Right lung (tissue), 5 donors: ENCODE measurements around the gene HSPB7. TPM values are rescaled to one million over a fixed set of nuclear protein-coding genes. Genes with fewer than 3 reads are reported as not detected.
"Not testable (repeated sequence)": the region's sequence is repeated elsewhere in the genome, so short reads cannot be mapped to it uniquely, and the experiment has no call there.

Source experiments
- DNase-seq, 2 donors: peaks; one replicate each; pipeline ENCODE4 v3.0.0-alpha.2; 2013
- polyA plus RNA-seq, 5 donors: library from polyadenylated mRNA; unstranded; fragments of 120-200 nt; gene quantifications; one replicate each; pipeline versions ENCODE4 v1.2.1 to v1.2.3, GENCODE V29; 2013; ENCODE audit warnings: inconsistent platforms in 1 of 5, low replicate concordance in 1 of 5; ENCODE audit not compliant: insufficient read length in 5 of 5, insufficient read depth in 1 of 5

Gene HSPB7
- polyA plus RNA-seq, 5 donors, result 1.3 to 11.2 (median 2.7) TPM

GRCh38 chr1:16051949-16052348 lies 34.1 kb upstream of the HSPB7 start:
- not testable (repeated sequence) for DNase-seq

DNA sequence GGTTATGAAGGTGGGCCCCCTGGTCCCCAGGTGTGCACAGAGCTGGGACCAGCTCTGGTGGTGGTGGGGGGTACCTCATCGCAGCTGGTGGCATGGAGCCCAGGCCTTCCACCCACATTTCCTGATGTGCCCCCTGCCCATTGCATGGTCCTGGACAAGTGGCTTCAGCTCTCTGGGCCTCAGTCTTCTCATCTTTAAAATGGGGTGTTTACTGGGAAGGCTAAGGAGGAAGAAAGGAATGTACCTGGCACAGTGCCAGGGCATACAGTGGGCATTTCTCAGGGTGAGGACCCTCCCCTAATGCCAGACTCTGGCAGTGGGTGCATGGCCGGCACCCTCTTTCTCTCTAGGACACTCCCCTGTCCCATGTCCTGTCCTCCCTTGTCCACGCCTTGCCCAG lies 33.2 kb upstream of the HSPB7 start:
- DNase-seq, result no peak

DNA sequence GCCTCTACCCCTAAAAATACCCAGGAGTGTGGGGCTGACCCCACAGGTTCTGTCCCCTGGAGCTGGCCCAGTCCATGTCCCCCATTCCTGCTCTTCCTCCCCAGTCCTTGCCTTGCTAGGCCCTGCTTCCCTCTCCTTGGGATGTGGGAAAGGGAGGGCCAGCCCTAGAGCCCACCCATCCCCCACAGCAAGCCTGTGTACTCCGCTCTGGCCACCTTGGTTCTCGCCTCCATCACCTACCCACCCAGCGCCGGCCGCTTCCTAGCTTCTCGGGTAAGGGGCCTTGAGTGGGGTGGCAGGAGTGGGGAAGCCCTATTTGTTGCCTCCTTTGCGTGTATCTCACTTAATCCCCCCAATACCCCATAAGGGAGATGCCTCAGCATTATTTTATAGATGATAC lies 32.5 kb upstream of the HSPB7 start:
- no peak for DNase-seq

- peak; percentile 66 to 71 for DNase-seq
Observed at GRCh38 chr1:16048573-16049189, 30.8 kb upstream of the HSPB7 start.

- no peak for DNase-seq
Observed at GRCh38 chr1:16047791-16048475, 30.1 kb upstream of the HSPB7 start.

DNA sequence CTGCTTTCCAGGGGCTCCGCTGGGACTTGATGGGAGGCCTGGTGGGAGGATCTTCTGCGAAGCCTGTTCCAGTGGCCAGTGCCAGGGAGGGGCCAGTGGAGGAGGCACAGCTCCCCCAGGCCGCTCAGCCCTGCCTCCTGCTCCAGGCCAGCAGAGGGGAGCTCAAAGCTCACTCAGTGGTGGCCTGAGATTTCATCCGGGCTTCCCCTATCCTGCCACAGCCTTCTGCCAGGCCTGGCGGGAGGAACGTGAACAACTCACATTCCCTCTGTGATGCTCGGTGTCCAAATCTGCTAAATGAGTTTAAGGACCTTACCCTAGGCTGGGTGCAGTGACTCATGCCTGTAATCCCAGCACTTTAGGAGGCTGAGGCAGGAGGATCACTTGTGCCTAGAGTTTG lies 29.0 kb upstream of the HSPB7 start:
- no peak for DNase-seq

DNA sequence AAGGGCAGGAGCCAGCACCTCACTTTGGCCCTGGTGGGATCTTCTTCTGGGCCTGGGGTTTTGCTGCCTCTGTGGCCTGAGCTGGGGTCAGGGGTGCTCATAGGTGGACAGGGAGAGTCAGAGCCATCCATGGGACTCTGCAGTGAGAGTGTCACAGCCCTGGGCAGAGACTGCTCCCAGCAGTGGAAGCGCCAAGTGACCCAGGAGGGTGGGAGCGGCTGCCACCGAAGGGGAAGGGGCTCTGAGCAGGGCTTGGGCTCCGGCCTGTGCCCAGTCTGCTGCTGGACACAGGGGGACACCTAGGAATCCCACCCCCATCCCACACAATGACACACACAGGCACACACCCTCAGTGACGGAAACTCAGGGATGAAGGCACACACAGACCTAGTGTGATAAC lies 26.1 kb upstream of the HSPB7 start:
- no peak for DNase-seq

DNA sequence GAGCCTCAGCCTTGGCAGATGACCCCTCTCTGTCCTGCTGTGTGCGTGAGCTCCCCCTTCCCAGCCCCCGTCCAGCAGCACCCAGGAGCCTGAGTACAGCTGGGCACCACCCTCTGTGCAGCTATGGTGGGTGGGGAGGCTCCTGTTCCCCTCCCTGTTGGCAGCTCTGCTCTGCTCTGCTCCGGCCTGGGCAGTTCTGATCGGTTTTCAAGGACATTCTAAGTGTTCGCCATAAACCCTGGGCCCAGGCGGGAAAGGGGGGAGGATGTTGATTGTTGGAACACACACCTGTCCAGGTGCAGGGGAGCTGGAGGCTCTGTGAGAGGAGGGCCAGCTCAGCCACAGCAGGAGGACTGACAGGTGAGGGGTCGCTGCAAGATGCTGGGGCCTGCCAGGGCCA lies 25.7 kb upstream of the HSPB7 start, which contains the start of gene CLCNKB:
TSS of gene CLCNKB (plus strand) at position 262 of the 400 bp plus-strand sequence. CDS start 711 bp downstream, outside the sequence.
- DNase-seq, result no peak

DNA sequence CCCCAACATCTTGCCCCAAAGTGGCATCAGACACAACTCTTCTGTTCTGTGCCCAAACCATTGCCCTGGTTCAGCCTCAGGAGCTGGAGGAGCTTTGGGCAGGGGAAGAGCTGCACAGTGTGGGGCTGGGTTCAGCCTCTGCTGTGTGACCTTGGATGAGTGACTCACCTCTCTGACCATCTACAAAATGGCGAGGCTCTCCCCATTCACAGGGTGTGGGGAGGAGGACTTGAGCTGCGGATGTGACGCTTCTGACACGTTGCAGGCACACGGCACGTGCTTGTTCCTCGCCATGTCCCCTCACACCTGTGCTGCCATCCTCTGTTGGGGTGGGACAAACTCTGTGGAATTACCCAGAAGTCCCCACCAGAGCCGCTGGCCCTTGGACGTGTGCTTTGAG lies 24.8 kb upstream of the HSPB7 start:
- DNase-seq, result not testable (repeated sequence)

GRCh38 chr1:16042096-16042495 lies 24.3 kb upstream of the HSPB7 start:
- DNase-seq, result no peak

GRCh38 chr1:16041200-16041599 lies 23.4 kb upstream of the HSPB7 start:
- DNase-seq, result no peak

DNA sequence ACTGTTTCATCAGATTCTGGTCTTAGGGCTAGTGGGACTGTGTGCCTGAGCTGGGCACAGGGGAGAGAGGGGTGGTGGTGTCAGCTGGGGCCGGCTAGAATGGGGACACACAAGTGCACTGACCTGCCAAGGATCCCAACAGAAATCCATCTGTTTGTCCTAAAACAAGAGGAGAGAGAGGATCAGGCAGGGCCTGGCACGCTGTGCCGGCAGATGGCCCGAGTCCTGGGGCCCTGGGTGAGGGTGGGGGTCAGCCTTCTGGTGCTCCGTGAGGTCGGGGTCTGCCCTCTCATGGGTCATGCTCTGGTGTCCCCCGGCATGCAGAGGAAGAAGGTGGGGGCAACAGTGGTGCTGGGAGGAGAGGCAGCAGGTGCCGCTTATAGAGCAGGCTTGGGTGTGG lies 22.0 kb upstream of the HSPB7 start:
- DNase-seq, result not testable (repeated sequence)

DNA sequence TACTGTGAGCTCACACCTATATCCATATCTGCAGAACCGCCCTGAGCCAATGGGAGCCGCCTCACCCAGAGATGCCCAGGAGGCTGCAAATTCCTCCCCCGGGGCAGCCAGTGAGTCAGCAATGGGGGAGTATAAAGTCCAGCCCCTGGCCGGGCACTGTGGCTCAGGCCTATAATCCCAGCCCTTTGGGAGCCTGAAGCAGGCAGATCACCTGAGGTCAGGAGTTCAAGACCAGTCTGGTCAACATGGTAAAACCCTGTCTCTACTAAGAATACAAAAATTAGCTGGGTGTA lies 20.7 kb upstream of the HSPB7 start:
- no peak for DNase-seq

DNA sequence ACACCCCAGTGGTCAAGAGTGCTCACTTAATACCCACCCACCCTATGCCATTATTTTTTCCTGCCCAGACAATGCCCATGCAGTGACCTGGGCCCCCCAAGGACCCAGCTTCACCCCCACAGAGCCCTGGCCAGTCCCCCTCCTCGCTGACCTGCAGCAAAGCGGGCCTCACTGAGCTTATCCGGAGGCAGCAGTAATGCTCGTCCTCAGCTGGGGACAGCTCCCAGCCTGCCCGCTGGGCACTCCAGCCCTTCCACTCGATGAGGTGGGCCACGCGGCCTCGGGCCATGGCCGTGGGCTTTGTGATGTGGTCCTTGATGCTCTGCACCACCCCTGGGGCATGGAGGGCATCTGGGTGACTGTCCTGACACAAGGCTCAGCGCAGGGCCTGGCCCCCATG lies 18.6 kb upstream of the HSPB7 start:
- not testable (repeated sequence) for DNase-seq

DNA sequence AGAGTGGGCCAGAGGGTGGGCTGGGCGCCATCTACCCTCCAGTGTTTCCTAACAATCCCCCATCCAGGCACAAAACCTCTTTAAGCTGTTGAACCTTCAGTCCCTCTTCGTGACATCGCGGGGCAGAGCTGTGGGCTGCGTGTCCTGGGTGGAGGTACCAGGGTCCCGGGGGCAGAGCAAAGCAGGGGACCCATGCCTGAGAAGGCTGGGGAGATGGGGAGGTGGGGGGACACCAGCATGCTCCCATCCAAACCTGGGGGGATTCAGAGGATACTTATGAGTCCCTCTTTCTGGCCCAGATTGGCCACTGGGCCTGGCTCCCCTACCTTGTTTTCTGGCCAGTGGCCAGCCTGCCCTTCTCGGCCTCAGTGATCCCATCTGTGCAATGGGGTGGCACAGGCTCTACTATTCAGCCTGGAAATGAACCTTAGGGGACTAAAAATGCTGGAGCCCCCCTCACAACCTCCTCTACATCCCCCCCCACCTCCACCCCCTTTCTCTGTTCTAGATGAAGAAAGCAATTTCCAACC lies 15.3 kb upstream of the HSPB7 start:
- DNase-seq, result not testable (repeated sequence)

DNA sequence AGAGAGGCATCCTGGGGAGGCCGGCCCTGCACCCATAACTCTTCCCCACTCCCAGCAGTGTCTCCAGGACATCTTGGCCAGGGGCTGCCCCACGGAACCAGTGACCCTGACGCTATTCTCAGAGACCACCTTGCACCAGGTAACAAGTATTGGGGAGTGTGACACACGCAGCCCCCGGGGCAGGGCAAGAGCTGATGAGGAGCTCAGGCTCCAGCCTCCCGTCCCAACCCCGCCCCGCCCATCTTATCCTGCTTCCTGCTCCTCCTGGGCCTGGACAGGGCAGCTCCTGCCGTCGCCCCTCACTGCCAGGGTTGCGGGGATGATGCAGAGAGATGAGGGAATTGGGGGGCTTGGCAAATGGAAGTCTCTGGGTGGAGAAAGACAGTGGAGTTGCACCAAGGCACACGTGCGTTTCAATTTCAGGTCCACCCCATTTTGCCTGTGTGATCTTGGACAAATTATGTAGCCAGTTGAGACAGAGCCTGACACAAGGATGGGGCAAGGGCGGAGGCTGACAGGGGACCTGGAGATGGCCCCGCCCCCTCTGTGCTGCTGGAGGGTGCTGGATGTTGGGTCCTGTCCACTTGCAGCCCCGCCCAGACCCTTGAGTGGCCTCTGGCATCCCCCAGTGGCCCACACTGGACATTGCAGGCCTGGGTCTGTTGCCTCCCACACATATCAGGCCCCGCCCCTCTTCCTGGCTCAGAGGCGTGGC lies 14.7 kb upstream of the HSPB7 start:
- DNase-seq, result peak; percentile 73 to 82

GRCh38 chr1:16031551-16031950 lies 13.7 kb upstream of the HSPB7 start:
- no peak for DNase-seq

DNA sequence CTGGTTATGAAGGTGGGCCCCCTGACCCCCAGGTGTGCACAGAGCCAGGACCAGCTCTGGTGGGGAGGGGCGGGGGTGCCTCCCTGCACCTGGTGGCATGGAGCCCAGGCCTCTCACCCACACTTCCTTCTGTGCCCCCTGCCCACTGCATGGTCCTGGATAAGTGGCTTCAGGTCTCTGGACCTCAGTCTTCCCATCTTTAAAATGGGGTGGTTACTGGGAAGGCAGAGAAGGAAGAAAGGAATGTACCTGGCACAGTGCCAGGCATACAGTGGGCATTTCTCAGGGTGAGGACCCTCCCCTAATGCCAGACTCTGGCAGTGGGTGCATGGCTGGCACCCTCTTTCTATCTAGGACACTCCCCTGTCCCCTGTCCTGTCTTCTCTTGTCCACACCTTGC lies 11.4 kb upstream of the HSPB7 start:
- DNase-seq, result no peak

GRCh38 chr1:16029003-16029268 lies 11.1 kb upstream of the HSPB7 start:
- not testable (repeated sequence) for DNase-seq

- no peak for DNase-seq
Observed at GRCh38 chr1:16028237-16029002, 10.6 kb upstream of the HSPB7 start.

DNA sequence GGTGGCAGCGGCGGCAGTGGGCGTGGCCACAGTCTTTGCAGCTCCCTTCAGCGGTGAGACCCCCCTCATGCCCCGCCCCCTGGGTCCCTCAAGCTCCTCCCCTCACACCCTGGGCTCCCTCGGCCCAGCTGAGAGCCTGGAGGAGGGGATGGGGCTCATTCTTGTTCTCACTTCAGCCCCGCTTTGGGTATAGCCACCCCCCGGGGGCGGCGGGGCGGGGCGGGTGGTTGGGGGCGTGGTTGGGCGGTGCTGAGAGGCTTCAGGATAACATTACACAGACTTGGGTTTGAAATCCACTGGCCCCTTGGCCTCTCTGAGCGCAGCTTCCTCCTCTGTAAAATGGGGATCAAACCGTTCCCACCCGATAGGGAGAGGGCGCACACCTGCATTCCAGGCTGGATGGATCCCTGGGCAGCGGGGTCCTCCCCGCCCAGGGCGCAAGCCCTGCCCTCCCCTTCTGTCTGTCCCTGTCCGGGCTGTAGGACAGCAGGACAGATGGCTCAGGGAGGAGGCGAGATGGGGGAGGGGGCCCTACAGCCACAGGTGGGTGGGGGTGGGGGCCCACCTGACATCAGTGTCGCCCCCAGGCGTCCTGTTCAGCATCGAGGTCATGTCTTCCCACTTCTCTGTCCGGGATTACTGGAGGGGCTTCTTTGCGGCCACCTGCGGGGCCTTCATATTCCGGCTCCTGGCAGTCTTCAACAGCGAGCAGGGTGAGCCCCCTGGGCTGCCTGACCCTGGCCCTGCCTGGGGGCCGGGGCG lies 9.1 kb upstream of the HSPB7 start:
- no peak for DNase-seq

DNA sequence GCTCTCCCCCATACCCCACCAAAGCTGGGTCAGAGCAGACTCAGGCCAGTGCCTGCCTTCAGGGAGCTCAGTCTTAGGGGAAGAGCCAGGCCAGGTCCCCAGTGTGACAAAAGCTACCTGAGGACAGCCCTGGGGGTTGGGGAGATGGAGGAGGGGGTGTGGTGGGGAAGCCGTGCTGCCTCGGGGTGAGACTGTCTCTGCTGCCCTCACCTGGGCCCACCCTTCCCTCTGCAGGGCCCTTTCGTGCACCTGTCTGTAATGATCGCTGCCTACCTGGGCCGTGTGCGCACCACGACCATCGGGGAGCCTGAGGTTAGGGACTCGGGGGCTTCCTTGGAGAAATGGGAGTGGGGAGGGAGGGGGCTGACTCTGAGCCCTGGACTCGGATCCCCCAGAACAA lies 8.5 kb upstream of the HSPB7 start:
- DNase-seq, result not testable (repeated sequence)
